Measurements from ENCODE around the gene VDAC1. TPM values are rescaled to one million over a fixed set of nuclear protein-coding genes. Genes with fewer than 3 reads are reported as not detected.
A peak's percentile ranks its signal among the peaks of the same experiment; 100 is the strongest.

Gene VDAC1
- total RNA-seq, 2 donors from 2014 or later: 202 to 226 TPM

DNA sequence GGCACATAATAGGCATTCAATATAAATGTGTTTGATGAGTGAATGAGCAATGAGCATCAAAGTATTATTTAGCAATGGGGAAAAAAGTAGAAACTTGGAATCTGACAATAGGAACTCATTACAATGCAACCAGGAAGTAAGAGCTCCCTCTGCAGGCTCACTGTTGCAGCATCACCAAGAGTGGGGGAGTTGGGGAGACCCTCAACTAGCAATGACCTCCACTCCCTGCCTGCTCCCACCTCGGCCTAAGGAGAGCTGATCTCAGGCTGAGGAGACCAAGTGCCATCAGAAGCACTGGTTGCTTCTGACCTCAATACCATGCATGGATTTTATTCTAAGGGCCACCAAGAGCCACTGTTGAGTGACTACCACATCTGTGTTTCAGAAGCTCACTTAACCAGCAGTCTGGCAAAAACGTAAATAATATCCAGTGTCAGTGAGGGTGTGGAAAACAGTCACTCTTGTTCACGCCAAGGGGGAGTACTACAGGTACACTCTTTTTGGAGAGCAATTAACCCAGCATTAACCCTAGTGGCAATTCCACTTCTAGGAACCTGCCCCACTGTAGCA lies 8.0 kb downstream of the VDAC1 start:
- Mint-ChIP-seq H3K27me3 (ENCODE audit: insufficient read depth) (no peaks in the 10 kb centered on the region), H3K36me3 (ENCODE audit: low read depth) (peaks cover 7% of the 10 kb centered on the region), H3K4me3 (no peak overlapping the region), H3K4me1 (peaks cover 48% of the 10 kb centered on the region), H3K9me3 (no peaks in the 10 kb centered on the region), H3K27ac (peak overlapping the region; percentile 76)
- Histone ChIP-seq H3K36me3 (ENCODE audit: control insufficient read depth, insufficient read depth, low read length) (peaks cover 13% of the 10 kb centered on the region), H3K27ac (ENCODE audit: low read depth, low read length) (no peak overlapping the region), H3K27me3 (ENCODE audit: control insufficient read depth, insufficient read depth, low read length, poor library complexity, severe bottlenecking) (no peaks in the 10 kb centered on the region), H3K9ac (ENCODE audit: extremely low read depth, low read length, poor library complexity, severe bottlenecking) (no peak overlapping the region), H3K4me1 (ENCODE audit: control insufficient read depth, insufficient read depth, low read length) (peaks cover 20% of the 10 kb centered on the region), H3K9me3 (ENCODE audit: control insufficient read depth, low read length) (no peaks in the 10 kb centered on the region), H3K4me3 (ENCODE audit: low read length) (no peak overlapping the region)
- DNase-seq: peak; percentile 80
- WGBS, 2 experiments (ENCODE audit: insufficient coverage in 1 of 2, insufficient read length in 1 of 2): 81 to 94% methylated on average over 2 to 3 of the region's 3 CpGs
- TF ChIP-seq, protein P1, sequence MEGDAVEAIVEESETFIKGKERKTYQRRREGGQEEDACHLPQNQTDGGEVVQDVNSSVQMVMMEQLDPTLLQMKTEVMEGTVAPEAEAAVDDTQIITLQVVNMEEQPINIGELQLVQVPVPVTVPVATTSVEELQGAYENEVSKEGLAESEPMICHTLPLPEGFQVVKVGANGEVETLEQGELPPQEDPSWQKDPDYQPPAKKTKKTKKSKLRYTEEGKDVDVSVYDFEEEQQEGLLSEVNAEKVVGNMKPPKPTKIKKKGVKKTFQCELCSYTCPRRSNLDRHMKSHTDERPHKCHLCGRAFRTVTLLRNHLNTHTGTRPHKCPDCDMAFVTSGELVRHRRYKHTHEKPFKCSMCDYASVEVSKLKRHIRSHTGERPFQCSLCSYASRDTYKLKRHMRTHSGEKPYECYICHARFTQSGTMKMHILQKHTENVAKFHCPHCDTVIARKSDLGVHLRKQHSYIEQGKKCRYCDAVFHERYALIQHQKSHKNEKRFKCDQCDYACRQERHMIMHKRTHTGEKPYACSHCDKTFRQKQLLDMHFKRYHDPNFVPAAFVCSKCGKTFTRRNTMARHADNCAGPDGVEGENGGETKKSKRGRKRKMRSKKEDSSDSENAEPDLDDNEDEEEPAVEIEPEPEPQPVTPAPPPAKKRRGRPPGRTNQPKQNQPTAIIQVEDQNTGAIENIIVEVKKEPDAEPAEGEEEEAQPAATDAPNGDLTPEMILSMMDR (conservative IDR thresholded peaks at IDR 0.05): peak; percentile 88

DNA sequence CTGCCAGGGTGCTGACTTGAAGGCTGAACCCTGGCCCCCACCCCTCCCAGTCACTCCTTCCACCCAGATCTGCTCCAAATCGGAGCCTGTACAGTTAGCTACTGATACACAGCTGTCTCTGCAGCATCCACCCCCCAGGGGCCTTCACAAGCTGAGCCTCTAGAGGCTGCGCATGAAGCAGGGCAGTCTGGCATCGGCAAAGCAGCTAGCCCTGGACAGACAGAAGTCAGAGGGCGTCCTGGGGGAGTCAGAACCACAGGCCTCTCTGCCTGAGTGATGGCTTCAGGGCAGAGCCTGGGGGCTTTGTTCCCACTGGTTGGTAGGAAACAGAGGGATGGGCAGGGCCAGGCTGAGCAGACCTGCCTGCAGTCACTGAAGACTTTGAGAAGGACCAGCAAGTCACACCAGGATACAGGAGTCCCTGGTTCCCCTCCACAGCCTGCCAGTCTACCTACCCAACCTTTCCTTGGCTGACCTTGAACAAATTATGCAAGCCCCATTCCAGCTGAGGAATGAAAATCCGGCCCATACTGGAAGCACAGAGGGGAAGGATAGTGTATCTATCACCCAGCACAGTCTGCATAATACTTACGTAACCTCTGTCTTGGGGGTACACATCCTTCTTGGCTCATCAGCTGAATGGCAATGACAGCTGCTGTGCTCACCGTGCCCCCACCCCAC lies 8.8 kb downstream of the VDAC1 start:
- Mint-ChIP-seq H3K4me3 (no peak overlapping the region), H3K9me3 (no peaks in the 10 kb centered on the region), H3K27me3 (ENCODE audit: insufficient read depth) (no peaks in the 10 kb centered on the region), H3K36me3 (ENCODE audit: low read depth) (peaks cover 9% of the 10 kb centered on the region), H3K4me1 (peaks cover 46% of the 10 kb centered on the region), H3K27ac (peak overlapping the region; percentile 7)
- WGBS, 2 experiments (ENCODE audit: insufficient coverage in 1 of 2, insufficient read length in 1 of 2): 20 to 80% methylated on average over 1 to 7 of the region's 7 CpGs
- TF ChIP-seq, protein P1 (conservative IDR thresholded peaks at IDR 0.05): no peak
- H3K9ac ChIP-seq (ENCODE audit: extremely low read depth, low read length, poor library complexity, severe bottlenecking): no peak overlapping the region
- no peaks in the 10 kb centered on the region for H3K9me3 ChIP-seq (ENCODE audit: control insufficient read depth, low read length)
- H3K27me3 ChIP-seq (ENCODE audit: control insufficient read depth, insufficient read depth, low read length, poor library complexity, severe bottlenecking): no peaks in the 10 kb centered on the region
- H3K4me3 ChIP-seq (ENCODE audit: low read length): no peak overlapping the region
- H3K27ac ChIP-seq (ENCODE audit: low read depth, low read length): no peak overlapping the region
- no peak for DNase-seq
- H3K36me3 ChIP-seq (ENCODE audit: control insufficient read depth, insufficient read depth, low read length): peaks cover 19% of the 10 kb centered on the region
- peaks cover 20% of the 10 kb centered on the region for H3K4me1 ChIP-seq (ENCODE audit: control insufficient read depth, insufficient read depth, low read length)

DNA sequence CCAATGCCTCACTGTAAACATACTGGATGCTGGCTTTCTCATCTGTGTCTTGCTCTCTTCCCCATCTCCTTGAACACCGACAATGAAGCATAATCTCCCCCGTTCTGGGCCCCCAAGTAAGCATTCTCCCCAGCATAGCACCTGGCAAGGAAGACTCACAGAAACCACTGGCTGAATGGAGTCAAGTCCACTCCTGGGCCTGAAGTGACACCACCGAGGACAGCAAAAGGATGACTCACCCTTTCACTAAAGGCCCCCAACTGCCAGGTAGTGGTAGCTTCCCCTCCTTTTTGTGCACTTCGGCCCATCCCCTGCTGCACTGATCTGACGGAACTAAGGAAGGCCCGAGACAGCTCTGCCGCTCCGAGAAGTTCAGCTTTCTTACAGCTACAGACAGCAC lies 9.4 kb downstream of the VDAC1 start:
- 54 to 66% methylated on average over 5 to 8 of the region's 8 CpGs for WGBS, 2 experiments (ENCODE audit: insufficient coverage in 1 of 2, insufficient read length in 1 of 2)
- peak overlapping the region; percentile 7 for H3K27ac Mint-ChIP-seq
- H3K36me3 Mint-ChIP-seq (ENCODE audit: low read depth): peaks cover 13% of the 10 kb centered on the region
- peak overlapping the region; percentile 16 for H3K4me3 Mint-ChIP-seq
- Histone ChIP-seq H3K4me3 (ENCODE audit: low read length) (no peak overlapping the region), H3K9ac (ENCODE audit: extremely low read depth, low read length, poor library complexity, severe bottlenecking) (no peak overlapping the region), H3K9me3 (ENCODE audit: control insufficient read depth, low read length) (no peaks in the 10 kb centered on the region), H3K36me3 (ENCODE audit: control insufficient read depth, insufficient read depth, low read length) (peaks cover 26% of the 10 kb centered on the region), H3K4me1 (ENCODE audit: control insufficient read depth, insufficient read depth, low read length) (peaks cover 20% of the 10 kb centered on the region), H3K27ac (ENCODE audit: low read depth, low read length) (no peak overlapping the region), H3K27me3 (ENCODE audit: control insufficient read depth, insufficient read depth, low read length, poor library complexity, severe bottlenecking) (no peaks in the 10 kb centered on the region)
- peak; percentile 59 for DNase-seq
- H3K27me3 Mint-ChIP-seq (ENCODE audit: insufficient read depth): no peaks in the 10 kb centered on the region
- peaks cover 43% of the 10 kb centered on the region for H3K4me1 Mint-ChIP-seq
- TF ChIP-seq, protein P1 (conservative IDR thresholded peaks at IDR 0.05): no peak
- no peaks in the 10 kb centered on the region for H3K9me3 Mint-ChIP-seq
